GM12878 (cell line): Measurements from ENCODE around the gene TBC1D1. TPM values are rescaled to one million over a fixed set of nuclear protein-coding genes. Genes with fewer than 3 reads are reported as not detected.

Experiments
- BCL11A ChIP-seq: IDR thresholded peaks from 2 replicates; pipeline ENCODE4 v1.6.1; 2011; ENCODE audit warnings: low read depth, low read length
- E2F4 ChIP-seq: IDR thresholded peaks from 2 replicates; pipeline ENCODE4 v1.6.1; 2012; ENCODE audit warnings: low read depth, low read length, improper control_type of control experiment
- ESRRA ChIP-seq: IDR thresholded peaks from 2 replicates; pipeline ENCODE4 v1.6.1; 2012; ENCODE audit warnings: mild to moderate bottlenecking, low read length, improper control_type of control experiment
- FOXM1 ChIP-seq: IDR thresholded peaks from 2 replicates; pipeline ENCODE4 v1.6.1; 2012; ENCODE audit warnings: low read depth, mild to moderate bottlenecking, inconsistent platforms, low read length, moderate library complexity
- GABPA ChIP-seq: IDR thresholded peaks from 2 replicates; pipeline ENCODE4 v1.6.1; 2014; ENCODE audit warnings: antibody characterized with exemption, low read depth, mild to moderate bottlenecking, inconsistent platforms
- GATAD2B ChIP-seq: fragments of 450-650 bp; conservative IDR thresholded peaks from 2 replicates; pipeline ENCODE4 v1.6.1; 2017; ENCODE audit warnings: low read depth, mild to moderate bottlenecking, moderate library complexity
- IKZF2 ChIP-seq, 2 experiments: fragments of 450-650 bp; IDR thresholded peaks; 2 replicates each; pipeline ENCODE4 v1.6.1; 2017; ENCODE audit warnings: mild to moderate bottlenecking in 2 of 2, moderate library complexity in 2 of 2
- MAX ChIP-seq: IDR thresholded peaks from 2 replicates; pipeline ENCODE4 v1.6.1; 2012; ENCODE audit warnings: low read depth, low read length, improper control_type of control experiment
- NFYB ChIP-seq: IDR thresholded peaks from 2 replicates; pipeline ENCODE4 v1.6.1; 2011; ENCODE audit warnings: low read depth, mild to moderate bottlenecking, low read length, improper control_type of control experiment, moderate library complexity; ENCODE audit not compliant: insufficient read depth
- RBBP5 ChIP-seq: fragments of 200-600 bp; sonication (generic); conservative IDR thresholded peaks from 2 replicates; pipeline ENCODE4 v1.6.1; 2016
- TBL1XR1 ChIP-seq: IDR thresholded peaks from 2 replicates; pipeline ENCODE4 v1.6.1; 2012; ENCODE audit warnings: low read depth, low read length, improper control_type of control experiment
- TCF3 ChIP-seq: IDR thresholded peaks from 2 replicates; pipeline ENCODE4 v1.6.1; 2012; ENCODE audit warnings: low read depth, mild to moderate bottlenecking, low read length, borderline replicate concordance; ENCODE audit not compliant: insufficient read depth
- USF1 ChIP-seq: IDR thresholded peaks from 2 replicates; pipeline ENCODE4 v1.6.1; 2011; ENCODE audit warnings: borderline replicate concordance, low read depth, mild to moderate bottlenecking, moderate library complexity, mixed read lengths, low read length; ENCODE audit not compliant: insufficient read depth; ENCODE audit errors: extremely low read length
- USF2 ChIP-seq: IDR thresholded peaks from 2 replicates; pipeline ENCODE4 v1.6.1; 2011; ENCODE audit warnings: low read depth, low read length, improper control_type of control experiment, borderline replicate concordance
- ZBTB33 ChIP-seq: fragments of 450-650 bp; IDR thresholded peaks from 2 replicates; pipeline ENCODE4 v1.6.1; 2017; ENCODE audit warnings: mild to moderate bottlenecking
- ZNF687 ChIP-seq: fragments of 450-650 bp; IDR thresholded peaks from 2 replicates; pipeline ENCODE4 v1.6.1; 2017; ENCODE audit warnings: mild to moderate bottlenecking, moderate library complexity
- polyA plus RNA-seq, 11 experiments: library from polyadenylated mRNA; depleted of rRNA in 4 of 11; unstranded in 6 of 11; stranded (reverse) in 5 of 11; fragments of >200 nt; fragmentation: Nextera tagmentation in 4 of 11; fragmentation: Illumina TruSeq in 1 of 11; extraction: Ambion mirVana in 4 of 11; extraction: Trizol in 1 of 11; gene quantifications; 1 replicate in 1 of 11; 2 replicates in 10 of 11; pipeline versions ENCODE4 v1.2.1 to v1.2.3, GENCODE V29; 2011 to 2016; ENCODE audit warnings: inconsistent platforms in 2 of 11, missing spikeins in 2 of 11, low read depth in 1 of 11
- total RNA-seq, 4 experiments: library from RNA; depleted of rRNA in 3 of 4; stranded (reverse); fragments of >200 nt in 3 of 4; fragmentation: Illumina TruSeq in 1 of 4; extraction: Trizol in 1 of 4; gene quantifications; 2 replicates each; pipeline versions ENCODE4 v1.2.1 to v1.2.3, GENCODE V29; 2013 to 2021

The TBC1D1 gene
- total and polyA plus RNA-seq, 10 of the 15 experiments (the other 5 are each of a cell fraction or from before 2014, with no cell fraction given) = 5.3 to 102 (median 57.8) TPM

- TF ChIP-seq MAX (no peak), ZNF687 (peak; percentile 40; the same call in 1 of the 2 replicates), TCF3 (no peak), ESRRA (no peak), NFYB (no peak), TBL1XR1 (no peak), USF2 (no peak), BCL11A (no peak), ZBTB33 (no peak), FOXM1 (peak; percentile 81), USF1 (no peak), IKZF2 (IDR thresholded peaks at IDR 0.05) (peak; percentile 40 to 62; a peak in 3 of 4 replicates), RBBP5 (no peak), GABPA (no peak), E2F4 (no peak), GATAD2B (no peak; the same call in 1 of the 2 replicates)
Measured at GRCh38 chr4:38179690-38180377, 288.9 kb downstream of the TBC1D1 start (continued).
